Measurements from ENCODE around the gene DNMT3A.

The DNMT3A gene

DNA sequence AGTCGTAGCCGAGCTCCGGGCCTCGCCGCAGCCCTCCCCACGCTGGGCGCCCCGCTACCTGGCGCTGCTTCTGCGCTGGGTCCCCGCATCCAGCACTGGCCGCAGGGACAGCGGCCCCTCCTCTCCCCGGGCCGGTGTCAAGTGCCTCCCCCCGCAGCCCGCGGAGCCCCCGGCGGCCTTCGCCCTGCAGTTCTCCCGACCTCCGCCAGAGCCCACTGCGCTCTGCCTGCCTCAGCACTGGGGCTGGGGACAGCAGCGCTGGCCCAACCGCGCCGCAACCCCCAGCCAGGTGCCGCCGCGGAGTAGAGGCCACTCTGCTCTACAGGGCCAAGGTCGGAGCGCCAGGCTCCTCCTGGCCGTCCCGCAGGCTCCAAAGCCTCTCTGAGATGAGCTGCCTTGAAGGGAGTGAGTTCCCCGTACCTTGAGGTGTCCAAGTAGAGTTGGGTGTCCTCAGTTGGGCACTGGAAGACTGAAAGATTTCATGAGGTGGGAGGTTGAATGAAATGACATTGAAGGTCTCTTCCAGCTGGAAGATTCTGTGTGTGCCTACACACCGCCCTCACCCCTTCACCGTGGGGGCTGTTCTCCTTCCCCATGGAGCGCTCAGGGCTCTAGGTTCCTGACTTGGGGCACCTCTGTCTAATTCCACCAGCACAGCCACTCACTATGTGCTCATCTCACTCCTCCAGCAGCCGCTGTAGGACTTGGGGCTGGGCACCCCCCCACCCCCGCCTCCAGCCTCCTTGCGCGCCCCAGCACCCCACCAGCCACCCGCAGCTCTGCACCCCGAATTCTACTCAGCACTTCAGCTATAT is 854 bp upstream of the DNMT3A start:
- DNase-seq = peak; percentile 85

GRCh38 chr2:25341011-25341727 is 556 bp downstream of the DNMT3A start:
- DNase-seq = no peak

- no peak for DNase-seq
Measured at GRCh38 chr2:25340181-25340921, 1.4 kb downstream of the DNMT3A start.

- DNase-seq = no peak
Measured at GRCh38 chr2:25339791-25340180, 1.9 kb downstream of the DNMT3A start.

DNA sequence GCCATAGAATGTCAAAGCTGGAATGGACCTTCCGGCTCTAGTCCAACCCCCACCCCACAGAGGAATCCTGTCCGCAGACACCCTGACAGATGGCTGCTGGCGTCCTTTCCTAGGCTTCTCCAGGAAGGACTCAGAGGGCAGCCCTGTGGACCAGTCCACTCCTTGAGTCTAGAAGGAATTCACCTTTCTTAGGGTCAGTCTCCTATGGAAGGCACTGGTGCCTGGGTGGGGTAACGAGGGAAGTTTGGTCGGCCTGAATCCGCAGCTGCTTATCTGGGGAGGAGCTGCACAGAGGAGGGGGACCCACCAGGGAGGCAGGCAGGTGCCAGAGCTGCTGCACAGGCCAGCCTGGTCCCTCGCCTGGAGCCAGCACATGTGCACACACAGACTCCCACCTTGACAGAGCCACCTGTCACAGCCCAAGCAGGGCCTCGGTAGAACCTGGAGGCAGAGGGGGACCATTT is 2.5 kb downstream of the DNMT3A start:
- no peak for DNase-seq

- no peak for DNase-seq
Measured at GRCh38 chr2:25338401-25338800, 3.3 kb downstream of the DNMT3A start.

- DNase-seq = no peak
Measured at GRCh38 chr2:25337891-25338290, 3.8 kb downstream of the DNMT3A start.

DNA sequence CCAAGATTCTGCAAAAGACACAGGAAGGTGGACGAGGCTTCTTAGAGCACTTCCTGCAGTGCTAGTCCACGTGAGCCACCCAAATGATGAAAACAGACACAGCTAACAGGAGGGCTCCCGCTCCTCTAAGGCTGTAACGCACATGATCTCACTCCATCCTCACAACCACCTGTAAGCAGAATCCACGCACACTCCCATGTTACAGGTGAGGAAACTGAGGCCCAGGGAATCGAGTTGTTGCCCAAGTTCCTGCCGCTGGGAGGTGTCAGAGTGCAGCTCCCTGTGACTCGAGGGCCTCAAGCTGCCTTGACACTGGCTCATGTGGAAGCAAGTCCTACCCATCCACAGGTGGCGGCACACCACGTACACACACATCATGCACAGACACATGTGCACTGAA is 4.4 kb downstream of the DNMT3A start:
- DNase-seq = no peak

DNA sequence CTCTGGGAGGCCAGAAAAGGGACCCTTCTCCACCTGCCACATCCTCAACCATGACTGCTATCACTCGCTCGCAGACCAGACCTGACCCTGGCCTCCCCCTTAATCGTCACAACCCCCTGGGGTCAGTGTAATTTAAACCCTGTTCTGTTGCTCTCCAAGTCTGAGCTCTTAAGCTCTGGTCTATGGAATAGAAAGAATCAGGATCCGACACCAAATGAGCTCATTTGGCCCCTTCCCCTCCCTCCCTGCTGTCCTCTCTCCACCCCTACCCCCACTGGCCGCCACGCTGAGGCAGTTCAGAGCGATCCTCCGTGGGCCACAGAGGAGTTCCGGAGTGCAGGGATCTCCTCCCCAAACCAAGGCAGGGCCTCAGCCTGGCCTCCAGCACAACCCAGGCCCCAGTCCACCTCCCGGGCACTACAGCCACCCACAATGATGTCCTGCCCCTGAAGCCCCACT is 5.3 kb downstream of the DNMT3A start:
- DNase-seq = no peak

DNA sequence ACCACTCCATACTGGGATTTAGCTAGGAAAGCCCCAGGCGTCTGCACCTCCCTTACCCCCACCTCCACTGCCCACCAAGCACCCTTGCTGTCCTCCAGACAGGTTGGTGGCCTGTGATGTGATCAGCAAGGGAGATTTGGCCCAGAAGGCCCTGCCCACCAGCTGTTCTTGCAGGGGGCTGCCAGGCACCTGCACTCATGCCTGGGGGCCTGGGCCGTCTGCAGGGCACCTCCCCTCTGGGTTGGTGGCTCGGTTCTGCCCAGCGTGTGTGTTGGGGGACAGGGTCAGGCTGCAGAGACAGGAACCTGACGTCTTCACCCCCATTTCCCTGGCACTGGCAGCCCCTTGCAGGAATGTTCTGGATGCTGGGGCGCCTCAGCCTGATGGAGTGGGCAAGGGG is 5.8 kb downstream of the DNMT3A start:
- DNase-seq = no peak

GRCh38 chr2:25335204-25335603 is 6.5 kb downstream of the DNMT3A start:
- no peak for DNase-seq

DNA sequence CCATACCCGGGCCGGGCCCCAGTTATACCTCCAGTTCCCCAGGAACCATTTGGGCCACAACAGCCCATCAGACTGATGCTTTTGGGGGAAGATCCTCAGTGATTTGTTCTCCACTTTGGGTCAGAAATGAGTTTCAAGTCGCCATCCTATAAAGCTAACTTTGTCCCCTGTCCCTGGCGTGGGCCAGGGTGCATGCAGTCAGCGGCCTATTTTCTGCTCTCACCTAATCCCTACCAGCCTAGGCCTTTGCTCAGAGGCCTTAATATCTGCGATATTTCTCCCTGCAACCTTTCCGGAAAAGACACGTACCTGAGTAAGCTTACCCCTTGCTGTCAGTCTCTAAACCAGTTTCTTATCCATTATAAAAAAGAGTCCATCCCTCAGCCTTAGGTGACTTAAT is 7.2 kb downstream of the DNMT3A start:
- DNase-seq = no peak

DNA sequence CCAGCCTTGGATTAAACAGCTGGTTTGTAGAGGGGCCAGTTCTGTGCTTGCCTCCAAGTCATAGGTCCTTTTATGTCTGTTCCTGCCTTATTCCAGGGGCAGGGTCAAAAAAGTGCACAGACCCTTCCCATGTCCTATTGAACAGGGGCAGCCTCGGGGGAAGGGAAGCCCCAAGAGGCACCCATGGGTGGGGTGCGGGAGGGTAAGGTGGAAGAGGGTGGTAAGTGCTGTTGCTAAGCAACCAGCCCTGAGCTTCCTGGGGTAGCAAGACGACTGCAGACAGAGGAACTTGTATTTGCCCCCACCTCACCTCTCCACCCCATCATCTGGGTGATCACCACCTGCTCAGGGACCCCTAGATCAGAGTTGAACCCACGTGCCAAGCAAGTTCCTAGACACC is 7.7 kb downstream of the DNMT3A start:
- peak; percentile 47 for DNase-seq

DNA sequence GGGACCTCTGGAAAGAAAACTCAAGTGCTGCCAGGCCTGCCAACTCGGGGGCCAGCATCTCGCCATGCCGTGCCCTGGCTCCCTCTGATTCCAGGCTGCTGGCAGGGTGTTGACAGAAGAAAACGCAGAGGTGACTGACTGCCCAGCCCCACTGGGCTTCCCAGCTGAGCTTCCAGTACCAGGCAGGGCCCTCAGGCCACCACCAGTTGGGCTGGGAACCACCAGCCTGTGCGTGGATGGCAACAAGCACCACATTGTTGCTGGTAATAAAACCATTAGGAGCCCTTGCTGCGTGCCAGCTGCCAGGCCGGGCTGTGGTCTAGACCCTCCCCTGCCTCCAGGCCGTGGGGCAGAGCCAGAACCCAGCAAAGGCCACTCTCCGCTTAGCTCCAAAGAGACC is 9.2 kb downstream of the DNMT3A start:
- no peak for DNase-seq

DNA sequence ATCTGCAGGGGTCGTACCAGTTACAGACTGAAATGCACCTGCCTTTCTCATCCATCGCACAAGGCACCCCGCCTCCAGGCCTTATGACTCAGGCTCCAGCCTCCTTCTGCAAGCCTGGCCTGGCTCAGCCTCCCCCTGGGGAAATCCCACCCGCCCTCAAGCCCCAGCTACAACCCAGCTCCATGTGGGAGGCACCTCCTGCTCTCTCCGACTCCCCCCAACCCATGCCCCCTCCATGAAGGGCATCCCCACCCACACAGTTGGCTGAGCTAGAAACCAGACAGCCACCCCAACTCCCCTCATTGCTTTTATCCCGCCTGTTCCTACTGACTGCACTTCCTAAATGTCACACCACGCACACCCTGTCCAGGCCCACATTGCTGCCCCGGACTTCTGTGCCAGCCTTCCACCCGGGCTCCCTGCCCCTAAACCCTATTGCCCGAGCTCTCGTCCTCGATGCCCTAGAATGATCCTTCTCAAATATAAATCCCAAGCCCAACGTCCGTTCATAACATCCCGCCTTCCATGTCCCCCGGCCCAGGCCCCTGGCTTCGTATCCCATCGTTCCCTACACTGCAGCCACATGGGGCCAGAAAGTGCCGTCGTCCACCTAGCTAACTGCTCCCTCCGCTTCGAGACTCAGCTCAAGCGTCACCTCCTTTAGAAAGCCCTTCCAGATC is 9.9 kb downstream of the DNMT3A start:
- no peak for DNase-seq

GRCh38 chr2:25330937-25331336 is 10.8 kb downstream of the DNMT3A start:
- DNase-seq = no peak

DNA sequence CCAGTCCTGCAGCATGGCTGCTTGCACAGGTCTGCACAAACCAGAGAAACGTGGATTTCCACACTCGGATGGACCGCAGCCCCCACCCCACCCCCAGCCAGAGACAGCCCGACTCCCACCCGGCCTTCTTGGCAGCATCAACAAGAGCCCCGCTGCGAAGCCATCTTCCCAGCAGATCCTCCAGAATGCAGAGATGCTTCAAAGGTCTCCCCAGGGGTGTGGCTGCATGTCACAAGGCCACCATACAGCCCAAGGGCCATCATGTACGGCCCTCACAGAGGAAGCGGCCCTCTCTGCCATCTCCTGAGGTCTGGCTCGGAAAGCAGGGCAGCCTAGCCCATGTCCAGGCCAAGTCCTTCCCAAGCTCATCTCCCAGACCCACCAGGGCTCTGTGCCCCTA is 11.5 kb downstream of the DNMT3A start:
- DNase-seq = no peak

DNA sequence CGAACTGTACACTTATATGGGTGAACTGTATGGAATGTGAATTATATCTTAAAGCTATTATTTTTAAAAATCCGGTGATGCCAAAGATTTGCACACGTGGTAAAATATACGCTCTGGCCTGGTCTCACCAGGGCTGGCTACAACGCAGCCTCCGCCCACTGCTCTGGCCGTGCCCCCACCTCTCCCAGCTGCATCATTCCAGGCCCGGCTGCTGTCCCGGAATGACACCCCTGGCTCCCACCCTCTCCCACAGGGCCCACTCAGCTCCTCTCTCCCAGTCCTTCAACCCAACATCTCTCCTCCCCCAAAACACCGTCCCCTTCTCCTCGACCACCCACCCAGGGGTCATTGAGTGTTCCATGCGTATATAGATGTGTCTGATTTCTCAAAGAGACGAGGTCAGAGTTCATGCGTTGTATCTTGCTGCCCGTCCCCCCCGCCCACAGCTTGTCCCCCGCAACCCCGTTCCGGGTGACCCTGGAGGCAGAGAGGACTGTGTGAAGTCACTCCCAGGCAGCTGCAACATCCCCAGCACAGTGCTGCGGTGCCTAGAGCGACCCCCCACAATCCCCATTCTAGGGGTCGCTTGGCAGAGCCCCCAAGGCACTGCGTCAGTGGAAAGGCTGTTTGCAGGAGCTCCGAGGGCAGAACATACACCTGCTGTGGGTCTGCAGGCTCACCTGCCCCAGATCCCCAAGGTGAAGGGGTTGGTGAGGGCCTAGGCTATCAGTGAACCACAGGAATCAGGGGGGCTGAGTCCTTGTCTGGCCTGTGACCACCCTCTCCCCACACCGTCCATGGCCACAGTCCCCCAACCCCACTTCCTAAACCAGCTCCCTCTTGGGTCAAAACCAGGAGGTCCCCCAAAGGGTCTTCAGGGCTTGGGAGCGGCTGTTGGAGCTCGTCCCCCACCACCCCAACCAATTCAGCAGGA is 13.3 kb downstream of the DNMT3A start:
- DNase-seq = no peak

DNA sequence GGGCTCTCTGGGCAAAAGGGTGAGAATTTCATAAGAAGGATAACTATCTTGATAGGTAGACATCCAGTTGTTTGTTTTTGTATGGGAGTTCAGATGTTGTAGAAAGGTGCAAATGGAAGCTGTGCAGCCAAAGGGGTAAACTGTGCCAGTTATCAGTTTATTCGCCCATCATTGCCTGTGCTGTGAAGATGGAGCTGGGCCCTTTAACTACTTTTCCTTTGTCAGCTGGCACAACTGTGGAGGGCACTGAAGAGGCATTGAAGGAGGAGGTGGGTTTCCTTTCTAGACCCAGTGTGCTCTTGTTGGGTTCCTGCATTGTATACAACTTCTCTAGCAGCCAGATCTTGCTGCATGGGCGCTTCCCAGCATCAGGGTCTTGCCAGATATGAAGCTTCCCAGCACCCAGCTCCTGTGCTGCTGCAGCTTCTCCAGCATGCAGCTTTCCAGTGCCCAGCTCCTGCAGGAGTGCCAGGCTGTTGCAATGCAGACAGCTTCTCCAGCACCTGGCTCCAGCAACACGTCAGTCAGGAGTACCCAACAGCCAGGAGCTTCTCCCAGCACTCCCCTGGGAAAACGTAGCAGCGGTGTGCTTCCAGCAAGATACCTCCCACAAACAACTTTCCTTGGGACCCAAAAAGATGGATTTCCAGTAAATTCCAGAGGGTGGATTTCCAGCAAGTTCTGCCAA is 15.3 kb downstream of the DNMT3A start:
- no peak for DNase-seq

DNA sequence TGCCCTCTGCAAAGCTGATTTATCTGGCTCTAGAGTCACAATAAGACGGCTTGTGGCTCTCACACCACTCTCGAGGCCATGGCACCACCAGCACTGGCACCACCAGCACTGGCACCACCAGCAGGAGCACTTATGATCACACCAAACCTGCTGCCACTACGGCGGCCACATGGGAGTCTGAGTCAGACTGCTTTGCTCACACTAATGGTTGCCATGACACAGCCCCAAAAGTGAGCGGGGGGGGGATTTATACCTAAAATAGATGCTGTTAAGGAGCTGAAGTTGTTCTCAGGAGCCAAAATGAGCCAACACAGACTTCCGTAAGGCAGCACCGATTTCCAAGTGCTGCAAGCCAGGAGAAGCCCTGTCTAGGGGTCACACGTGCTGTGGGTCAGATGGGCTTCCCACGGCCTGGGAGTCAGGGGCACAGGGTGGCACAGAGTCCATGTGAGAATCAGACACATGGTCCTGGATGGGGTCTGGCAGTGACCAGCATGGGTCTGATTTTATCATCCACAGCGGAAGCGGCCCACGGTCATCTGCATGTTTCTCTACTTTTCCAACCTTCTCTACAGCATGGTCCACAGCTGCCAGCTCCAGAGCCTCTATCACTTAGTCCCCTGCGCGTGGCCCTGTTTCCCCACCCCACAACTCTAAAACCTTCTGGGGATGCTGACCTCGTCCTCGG is 16.7 kb downstream of the DNMT3A start:
- DNase-seq = no peak

DNA sequence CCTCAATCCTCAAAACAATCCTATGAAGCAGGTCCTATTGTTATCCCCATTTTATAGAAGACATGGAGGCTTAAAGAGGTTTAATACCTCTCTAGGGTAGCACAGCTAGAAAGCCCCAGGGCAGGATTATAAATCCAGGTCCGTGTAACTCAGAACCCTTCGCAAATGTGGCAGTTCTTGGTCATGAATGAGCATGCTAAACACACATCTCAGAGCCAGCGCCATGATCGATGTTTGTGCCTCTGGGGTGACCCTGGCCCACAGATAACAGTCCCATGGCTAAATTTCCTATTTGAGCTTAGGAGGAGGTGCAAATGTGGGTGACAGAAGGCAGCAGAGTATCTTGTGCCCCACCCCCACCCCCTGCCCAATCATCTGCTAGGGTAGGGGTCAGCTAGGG is 17.5 kb downstream of the DNMT3A start:
- no peak for DNase-seq

All from CD4-positive, alpha-beta T cell treated with Interleukin-15 for 1 hour (primary cell).